Peyer's patch (tissue), 4 donors: ENCODE results near the gene DIO3. TPM values are rescaled to one million over a fixed set of nuclear protein-coding genes. Genes with fewer than 3 reads are reported as not detected.
"Not testable (repeated sequence)": the region's sequence is repeated elsewhere in the genome, so short reads cannot be mapped to it uniquely, and the experiment has no call there.

Experiments
- DNase-seq, 3 donors: peaks; one replicate each; pipeline ENCODE4 v3.0.0-alpha.2; 2017 to 2019
- H3K27ac ChIP-seq, 4 donors: fragments of 200-600 bp; sonication (generic); one replicate each; pipeline ENCODE4 v1.5.1; 2016 to 2019
- H3K27me3 ChIP-seq, 2 donors: fragments of 200-600 bp; sonication (generic); one replicate each; pipeline ENCODE4 v1.5.1; 2019
- H3K36me3 ChIP-seq, 3 donors: fragments of 200-600 bp; sonication (generic); one replicate each; pipeline ENCODE4 v1.5.1; 2016 to 2019
- H3K4me1 ChIP-seq, 4 donors: fragments of 200-600 bp; sonication (generic); one replicate each; pipeline ENCODE4 v1.5.1; 2016 to 2019
- H3K4me3 ChIP-seq, 4 donors: fragments of 200-600 bp; sonication (generic); 1 replicate in 3 of 4; 2 replicates in 1 of 4; pipeline ENCODE4 v1.5.1; 2016 to 2019; ENCODE audit warnings: mild to moderate bottlenecking in 1 of 4
- H3K9me3 ChIP-seq, 4 donors: fragments of 200-600 bp; sonication (generic); one replicate each; pipeline ENCODE4 v1.5.1; 2016 to 2019; ENCODE audit warnings: mild to moderate bottlenecking in 1 of 4
- CTCF ChIP-seq, 6 experiments: fragments of 450-650 bp in 4 of 6; fragments of 200-600 bp in 2 of 6; sonication (generic) in 1 of 6; IDR thresholded peaks; one replicate each; pipeline ENCODE4 v1.5.1; 2017 to 2019; ENCODE audit warnings: antibody characterized with exemption in 6 of 6, mild to moderate bottlenecking in 3 of 6, moderate library complexity in 1 of 6
- POLR2A ChIP-seq, 2 donors: fragments of 450-650 bp; IDR thresholded peaks; one replicate each; pipeline ENCODE4 v1.5.1; 2017; ENCODE audit warnings: antibody characterized with exemption in 2 of 2, mild to moderate bottlenecking in 2 of 2, moderate library complexity in 2 of 2
- total RNA-seq, 4 donors: library from RNA; depleted of rRNA; stranded (reverse); fragments of >200 nt; gene quantifications; one replicate each; pipeline ENCODE4 v1.1.0, GENCODE V29; 2016

Gene DIO3
- total RNA-seq, 4 donors from 2014 or later: 0.40 to 1.7 TPM; not detected in 2

DNA sequence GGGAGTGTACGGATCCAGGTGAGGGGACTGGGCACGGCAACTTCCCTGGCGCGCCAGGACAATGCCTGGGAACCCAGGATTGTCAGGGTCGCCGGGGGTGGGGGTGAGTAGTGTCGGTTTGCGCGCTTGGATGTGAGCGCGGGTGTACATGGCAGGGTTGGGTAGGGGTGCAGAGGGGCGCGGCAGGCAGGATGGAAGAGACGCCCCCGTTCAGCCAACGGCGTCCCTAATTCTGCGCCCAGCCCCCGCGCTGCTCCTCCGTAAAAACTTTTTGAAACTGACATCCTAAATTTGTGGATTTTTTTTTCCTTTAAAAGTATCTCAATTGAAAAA is 3.1 kb downstream of the DIO3 start:
- TF ChIP-seq CTCF (IDR thresholded peaks at IDR 0.05) (no peak), POLR2A (IDR thresholded peaks at IDR 0.05) (no peak)
- no peaks in the 10 kb centered on the region for H3K36me3 ChIP-seq
- peaks cover 0 to 48% of the 10 kb centered on the region in 2 donors for H3K27me3 ChIP-seq
- peak in 1 of 3 donors; percentile 31 for DNase-seq
- H3K4me3 ChIP-seq: no peak overlapping the region
- peaks cover 0 to 5% (median 0%) of the 10 kb centered on the region in 4 donors for H3K4me1 ChIP-seq
- peaks cover 0 to 14% (median 6%) of the 10 kb centered on the region in 4 donors for H3K9me3 ChIP-seq
- no peak overlapping the region for H3K27ac ChIP-seq

DNA sequence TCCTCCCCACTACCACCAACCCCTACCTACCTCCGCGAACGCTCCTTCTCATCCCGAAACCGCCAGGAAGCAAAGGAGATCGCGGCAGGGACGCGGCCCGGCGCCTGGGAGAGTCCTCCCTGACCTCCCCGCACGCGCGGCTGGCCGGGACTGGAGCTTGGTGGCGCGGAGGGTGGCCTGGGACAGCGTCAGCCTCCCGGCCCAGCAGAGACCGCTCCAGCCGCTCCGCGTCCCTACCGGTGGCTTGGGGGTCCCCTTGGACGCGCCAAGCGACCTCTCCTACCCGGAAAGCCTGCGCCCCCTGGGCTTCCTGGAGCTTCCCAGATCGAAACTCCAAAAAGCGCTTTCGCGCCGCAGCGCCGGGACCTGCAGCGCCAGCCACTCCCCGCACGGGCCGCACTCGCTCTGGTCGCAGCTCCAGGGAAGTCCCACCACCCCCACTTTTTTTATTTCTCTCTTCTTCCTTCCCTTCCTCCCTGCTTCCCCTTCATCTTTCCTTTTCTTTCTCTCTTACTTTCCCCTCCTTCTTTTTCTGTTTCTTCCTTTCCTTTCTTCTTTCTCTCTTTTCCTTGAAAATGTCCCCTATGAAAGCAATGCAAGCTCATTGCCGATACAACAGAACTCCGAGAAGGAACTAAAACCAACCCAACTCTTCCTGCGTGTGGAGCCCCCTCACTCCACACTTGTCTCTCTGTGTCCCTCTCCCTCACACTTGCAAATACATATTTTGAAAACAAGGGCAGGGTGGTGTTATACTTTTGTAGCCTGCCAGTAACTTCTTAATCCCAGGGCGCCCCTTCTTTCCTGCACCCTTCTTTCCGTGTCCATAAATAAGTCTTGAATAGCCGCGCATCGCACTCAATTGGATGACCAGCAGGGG is 3.8 kb downstream of the DIO3 start:
- Histone ChIP-seq H3K27me3 (peaks cover 0 to 48% of the 10 kb centered on the region in 2 donors), H3K4me1 (peaks cover 0 to 5% (median 0%) of the 10 kb centered on the region in 4 donors), H3K9me3 (peaks cover 0 to 14% (median 6%) of the 10 kb centered on the region in 4 donors), H3K27ac (no peak overlapping the region), H3K4me3 (peak overlapping the region in 1 of 4 donors; percentile 28), H3K36me3 (no peaks in the 10 kb centered on the region)
- no peak for TF ChIP-seq POLR2A (IDR thresholded peaks at IDR 0.05)
- no peak for TF ChIP-seq CTCF (IDR thresholded peaks at IDR 0.05)
- DNase-seq: peak in 1 of 3 donors; percentile 45

DNA sequence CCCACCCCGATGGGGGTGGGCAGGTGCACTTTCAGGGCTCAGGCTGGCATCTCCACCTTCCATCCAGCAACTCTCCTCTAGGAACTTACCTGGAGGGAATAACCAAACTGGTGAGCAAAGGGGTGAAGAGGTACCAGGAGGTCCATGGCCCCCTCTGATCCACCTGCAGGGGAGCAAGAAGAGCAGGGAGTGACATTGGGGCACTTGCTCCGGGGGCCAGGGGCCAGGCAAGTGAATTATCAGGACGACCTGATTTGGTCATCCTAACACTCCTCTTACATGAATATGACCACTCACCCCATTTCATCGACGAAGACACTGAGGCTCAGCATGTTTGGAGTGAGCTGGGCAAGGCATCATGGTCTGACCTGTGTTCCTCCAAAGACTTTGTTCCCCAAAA is 6.0 kb downstream of the DIO3 start:
- H3K4me3 ChIP-seq: no peak overlapping the region
- peaks cover 0 to 37% of the 10 kb centered on the region in 2 donors for H3K27me3 ChIP-seq
- no peak for DNase-seq

GRCh38 chr14:101571004-101571403 is 9.7 kb downstream of the DIO3 start:
- no peak for DNase-seq
- Histone ChIP-seq H3K9me3 (no peaks in the 10 kb centered on the region), H3K4me3 (no peak overlapping the region), H3K27me3 (peaks cover 0 to 5% of the 10 kb centered on the region in 2 donors), H3K36me3 (no peaks in the 10 kb centered on the region), H3K4me1 (no peaks in the 10 kb centered on the region), H3K27ac (no peak overlapping the region)
- TF ChIP-seq CTCF (IDR thresholded peaks at IDR 0.05): no peak
- TF ChIP-seq POLR2A (IDR thresholded peaks at IDR 0.05): no peak

More for the DNA sequence above, 6.0 kb downstream of the DIO3 start:
- TF ChIP-seq POLR2A (IDR thresholded peaks at IDR 0.05) (no peak), CTCF (IDR thresholded peaks at IDR 0.05) (no peak)
- H3K4me1 ChIP-seq: peaks cover 0 to 5% (median 0%) of the 10 kb centered on the region in 4 donors
- peaks cover 0 to 1% (median 0%) of the 10 kb centered on the region in 4 donors for H3K9me3 ChIP-seq
- H3K27ac ChIP-seq: no peak overlapping the region
- H3K36me3 ChIP-seq: no peaks in the 10 kb centered on the region

DNA sequence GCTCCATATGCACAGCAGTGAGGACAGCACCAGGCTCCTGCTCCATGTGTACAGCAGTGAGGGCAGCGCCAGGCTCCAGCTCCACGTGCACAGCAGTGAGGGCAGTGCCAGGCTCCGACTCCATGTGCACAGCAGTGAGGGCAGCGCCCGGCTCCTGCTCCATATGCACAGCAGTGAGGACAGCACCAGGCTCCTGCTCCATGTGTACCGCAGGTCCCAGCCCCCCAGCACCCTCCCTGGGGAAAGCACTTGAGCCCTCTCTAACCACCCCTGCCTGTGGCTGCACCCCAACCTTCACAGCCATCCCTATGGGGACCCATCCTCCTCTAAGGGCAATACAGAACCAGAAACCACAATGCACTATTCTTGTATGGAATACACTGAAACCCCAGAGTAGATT is 11.2 kb downstream of the DIO3 start:
- H3K36me3 ChIP-seq, H3K27me3 ChIP-seq, H3K4me3 ChIP-seq, H3K4me1 ChIP-seq, H3K27ac ChIP-seq, H3K9me3 ChIP-seq: not testable (repeated sequence)
- DNase-seq: peak in 1 of 3 donors; percentile 4

DNA sequence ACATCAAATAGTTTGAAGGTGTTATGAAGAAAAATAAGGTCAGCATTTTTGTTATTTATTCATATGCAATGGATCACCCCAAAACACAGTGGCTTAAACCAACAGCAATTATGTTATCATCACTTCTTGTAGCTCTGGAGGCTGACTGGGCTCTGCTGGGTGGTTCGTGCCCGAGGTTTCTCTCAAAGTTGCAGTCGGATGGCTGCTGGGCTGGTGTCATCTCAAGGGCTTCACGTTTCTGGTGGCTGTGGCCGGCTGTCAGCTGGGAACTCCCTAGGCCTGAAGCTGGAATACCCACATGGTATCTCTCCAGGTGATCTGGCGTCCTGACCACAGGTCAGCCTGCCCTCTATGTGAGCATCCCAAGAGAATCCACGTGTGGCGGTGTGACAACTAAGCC is 12.0 kb downstream of the DIO3 start:
- TF ChIP-seq CTCF (IDR thresholded peaks at IDR 0.05): no peak
- TF ChIP-seq POLR2A (IDR thresholded peaks at IDR 0.05): no peak
- H3K27me3 ChIP-seq: no peaks in the 10 kb centered on the region
- H3K36me3 ChIP-seq: no peaks in the 10 kb centered on the region
- H3K9me3 ChIP-seq: no peaks in the 10 kb centered on the region
- no peak overlapping the region for H3K27ac ChIP-seq
- peak in 1 of 3 donors; percentile 10 for DNase-seq
- no peak overlapping the region for H3K4me3 ChIP-seq
- no peaks in the 10 kb centered on the region for H3K4me1 ChIP-seq
